ENCODE measurements around the gene AKAP8L. TPM values are rescaled to one million over a fixed set of nuclear protein-coding genes. Genes with fewer than 3 reads are reported as not detected.

Gene AKAP8L
- total RNA-seq, 4 donors from 2014 or later = 52.8 to 87.8 (median 69.4) TPM

GRCh38 chr19:15452111-15453047, 33.6 kb upstream of the AKAP8L start:
- Histone ChIP-seq H3K36me3 (peaks cover 0 to 9% (median 3%) of the 10 kb centered on the region in 4 donors), H3K27me3 (peaks cover 0 to 36% (median 22%) of the 10 kb centered on the region in 4 donors), H3K4me3 (peak overlapping the region; percentile 58 to 69 (median 60)), H3K27ac (replicated peaks in 1 of 4) (peak overlapping the region; percentile 78 to 88 (median 86)), H3K4me1 (peaks cover 23 to 53% (median 45%) of the 10 kb centered on the region in 4 donors), H3K9me3 (no peaks in the 10 kb centered on the region)
- peak; percentile 95 for DNase-seq (ENCODE audit: extremely low spot score)
- TF ChIP-seq POLR2A (IDR thresholded peaks at IDR 0.05; ENCODE audit: low read depth) (peak; percentile 48), POLR2AphosphoS5 (IDR thresholded peaks at IDR 0.05) (peak; percentile 94 to 96), EP300 (IDR thresholded peaks at IDR 0.05) (no peak)
- 20% methylated on average over 11 of the region's 37 CpGs for WGBS
- intact Hi-C loops (cut with DNase I) = loop anchor here (5.0 to 10.0 kb wide), 4 partner anchors 105 to 348 kb away; partner anchors contain the start of gene SYDE1

- no peak overlapping the region for H3K4me3 ChIP-seq
- peaks cover 0 to 25% (median 8%) of the 10 kb centered on the region in 4 donors for H3K36me3 ChIP-seq
- intact Hi-C loops (cut with DNase I) = loop anchor here (5.0 to 10.0 kb wide), 4 partner anchors 107 to 346 kb away; partner anchors contain the start of gene SYDE1
- peak overlapping the region; percentile 78 to 88 (median 88) for H3K27ac ChIP-seq (replicated peaks in 1 of 4)
- H3K27me3 ChIP-seq = peaks cover 0 to 18% (median 5%) of the 10 kb centered on the region in 4 donors
- no peaks in the 10 kb centered on the region for H3K9me3 ChIP-seq
- peaks cover 22 to 48% (median 39%) of the 10 kb centered on the region in 4 donors for H3K4me1 ChIP-seq
- WGBS = 84% methylated on average over 1 of the region's 1 CpG
- DNase-seq (ENCODE audit: extremely low spot score) = no peak
- no peak for TF ChIP-seq EP300 (IDR thresholded peaks at IDR 0.05)
- TF ChIP-seq POLR2A (IDR thresholded peaks at IDR 0.05; ENCODE audit: low read depth) = no peak
- no peak for TF ChIP-seq CTCF (IDR thresholded peaks at IDR 0.05)
- TF ChIP-seq POLR2AphosphoS5 (IDR thresholded peaks at IDR 0.05) = no peak
Measured at GRCh38 chr19:15450528-15450890, 31.7 kb upstream of the AKAP8L start.

GRCh38 chr19:15449620-15450527, 31.1 kb upstream of the AKAP8L start, which contains the start of gene WIZ:
Gene WIZ, minus strand, starts transcription at chr19:15449956. Its CDS starts 1,649 bp downstream, at chr19:15448307.
- peaks cover 0 to 11% (median 2%) of the 10 kb centered on the region in 4 donors for H3K27me3 ChIP-seq

More at GRCh38 chr19:15449620-15450527, 31.1 kb upstream of the AKAP8L start, which contains the start of gene WIZ:
- WGBS = 0% methylated on average over 2 of the region's 77 CpGs
- intact Hi-C loops (cut with DNase I) = loop anchor here (5.0 to 10.0 kb wide), 4 partner anchors 107 to 345 kb away; partner anchors contain the start of gene SYDE1
- no peaks in the 10 kb centered on the region for H3K9me3 ChIP-seq
- peak within 1 kb of the TSS; percentile 72 to 93 (median 78) for H3K4me3 ChIP-seq
- peak; percentile 97 for DNase-seq (ENCODE audit: extremely low spot score)
- H3K36me3 ChIP-seq = peaks cover 0 to 32% (median 12%) of the 10 kb centered on the region in 4 donors
- H3K4me1 ChIP-seq = peaks cover 28 to 51% (median 39%) of the 10 kb centered on the region in 4 donors
- peak within 1 kb of the TSS; percentile 78 to 88 (median 88) for H3K27ac ChIP-seq (replicated peaks in 1 of 4)
- TF ChIP-seq CTCF (IDR thresholded peaks at IDR 0.05) (no peak), POLR2AphosphoS5 (IDR thresholded peaks at IDR 0.05) (peak; percentile 19 to 44), POLR2A (IDR thresholded peaks at IDR 0.05; ENCODE audit: low read depth) (no peak), EP300 (IDR thresholded peaks at IDR 0.05) (no peak)

All from esophagus muscularis mucosa (tissue), 4 donors.